ENCODE measurements around the gene KDM4D. TPM values are rescaled to one million over a fixed set of nuclear protein-coding genes. Genes with fewer than 3 reads are reported as not detected.

The KDM4D gene
- total RNA-seq, 1 experiment from 2014 or later = 2.7 TPM

- Histone ChIP-seq H3K4me3 (ENCODE audit: low read length) (no peak overlapping the region), H3K9me2 (replicated peaks; ENCODE audit: low read length) (no peaks in the 10 kb centered on the region), H3F3A (ENCODE audit: low read length, unreplicated experiment) (no peaks in the 10 kb centered on the region), H3K36me3 (ENCODE audit: low read depth, low read length) (peaks cover 83% of the 10 kb centered on the region), H3K9me3 (ENCODE audit: low read length) (no peaks in the 10 kb centered on the region), H3K9ac (ENCODE audit: low read length) (no peak overlapping the region), H3K79me2 (ENCODE audit: low read length) (no peaks in the 10 kb centered on the region), H4K20me1 (ENCODE audit: low read length) (peaks cover 5% of the 10 kb centered on the region; the same call in 1 of the 2 replicates), H3K27me3 (ENCODE audit: low read length) (no peaks in the 10 kb centered on the region), H2AFZ (ENCODE audit: low read length) (no peak overlapping the region), H3K4me1 (ENCODE audit: insufficient read depth, low read length) (no peaks in the 10 kb centered on the region), H3K27ac (ENCODE audit: low read length) (no peak overlapping the region), H3K4me2 (ENCODE audit: low read length) (no peak overlapping the region)
- ChIA-PET CTCF (no interaction called here), POLR2A (ENCODE audit: unreplicated experiment) (no interaction called here)
- no TSS peak for BruUV-seq (replicated peaks)
- TF ChIP-seq EZH2 (IDR thresholded peaks at IDR 0.05; ENCODE audit: low read length, unreplicated experiment) = no peak
- no peak for TF ChIP-seq EZH2phosphoT487 (IDR thresholded peaks at IDR 0.05; ENCODE audit: borderline replicate concordance, low read length)
- TF ChIP-seq, protein P1, sequence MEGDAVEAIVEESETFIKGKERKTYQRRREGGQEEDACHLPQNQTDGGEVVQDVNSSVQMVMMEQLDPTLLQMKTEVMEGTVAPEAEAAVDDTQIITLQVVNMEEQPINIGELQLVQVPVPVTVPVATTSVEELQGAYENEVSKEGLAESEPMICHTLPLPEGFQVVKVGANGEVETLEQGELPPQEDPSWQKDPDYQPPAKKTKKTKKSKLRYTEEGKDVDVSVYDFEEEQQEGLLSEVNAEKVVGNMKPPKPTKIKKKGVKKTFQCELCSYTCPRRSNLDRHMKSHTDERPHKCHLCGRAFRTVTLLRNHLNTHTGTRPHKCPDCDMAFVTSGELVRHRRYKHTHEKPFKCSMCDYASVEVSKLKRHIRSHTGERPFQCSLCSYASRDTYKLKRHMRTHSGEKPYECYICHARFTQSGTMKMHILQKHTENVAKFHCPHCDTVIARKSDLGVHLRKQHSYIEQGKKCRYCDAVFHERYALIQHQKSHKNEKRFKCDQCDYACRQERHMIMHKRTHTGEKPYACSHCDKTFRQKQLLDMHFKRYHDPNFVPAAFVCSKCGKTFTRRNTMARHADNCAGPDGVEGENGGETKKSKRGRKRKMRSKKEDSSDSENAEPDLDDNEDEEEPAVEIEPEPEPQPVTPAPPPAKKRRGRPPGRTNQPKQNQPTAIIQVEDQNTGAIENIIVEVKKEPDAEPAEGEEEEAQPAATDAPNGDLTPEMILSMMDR (conservative IDR thresholded peaks at IDR 0.05; ENCODE audit: low read depth, low read length) = no peak
- ATAC-seq (no peak; the same call in 1 of the 2 replicates), DNase-seq (no peak)
- intact Hi-C loops (cut with micrococcal nuclease) = no loop called here
These were observed 8.6 kb upstream of the KDM4D start for GRCh38 chr11:94964934-94965333.

- TF ChIP-seq EZH2phosphoT487 (IDR thresholded peaks at IDR 0.05; ENCODE audit: borderline replicate concordance, low read length) (no peak), EZH2 (IDR thresholded peaks at IDR 0.05; ENCODE audit: low read length, unreplicated experiment) (no peak)
- TF ChIP-seq, protein P1 (conservative IDR thresholded peaks at IDR 0.05; ENCODE audit: low read depth, low read length) = peak; percentile 88
- DNase-seq (peak; percentile 50), ATAC-seq (0 out of 2 replicates have a peak, but pooled peaks have one; percentile 19)
- Histone ChIP-seq H4K20me1 (ENCODE audit: low read length) (peaks cover 10% of the 10 kb centered on the region), H3K27me3 (ENCODE audit: low read length) (no peaks in the 10 kb centered on the region), H3K4me3 (ENCODE audit: low read length) (no peak overlapping the region), H3K27ac (ENCODE audit: low read length) (no peak overlapping the region), H3K79me2 (ENCODE audit: low read length) (peaks cover 23% of the 10 kb centered on the region), H3K36me3 (ENCODE audit: low read depth, low read length) (peaks cover 78% of the 10 kb centered on the region), H3K4me1 (ENCODE audit: insufficient read depth, low read length) (peaks cover 10% of the 10 kb centered on the region), H3K9ac (ENCODE audit: low read length) (no peak overlapping the region), H3K9me2 (replicated peaks; ENCODE audit: low read length) (no peaks in the 10 kb centered on the region), H3K4me2 (ENCODE audit: low read length) (no peak overlapping the region), H3F3A (ENCODE audit: low read length, unreplicated experiment) (no peaks in the 10 kb centered on the region), H3K9me3 (ENCODE audit: low read length) (no peaks in the 10 kb centered on the region), H2AFZ (ENCODE audit: low read length) (no peak overlapping the region)
- intact Hi-C loops (cut with micrococcal nuclease) = loop anchor here (1.0 kb wide), 2 partner anchors 180 to 345 kb away; no protein-coding TSS in a partner anchor
- POLR2A ChIA-PET (ENCODE audit: unreplicated experiment) = interaction anchor here (0.6 kb wide), 1 partner anchor 180 kb away, joined by 3 read pairs; no protein-coding TSS in a partner anchor
- no TSS peak for BruUV-seq (replicated peaks)
- CTCF ChIA-PET = interaction anchor here (0.6 to 2.2 kb wide), 8 partner anchors 83 to 1457 kb away, joined by 3 to 16 read pairs (median 3); partner anchors contain the start of gene SRSF8
These were observed 5.1 kb upstream of the KDM4D start for GRCh38 chr11:94968334-94968958.

- Histone ChIP-seq H3K36me3 (ENCODE audit: low read depth, low read length) (peaks cover 42% of the 10 kb centered on the region), H3K4me1 (ENCODE audit: insufficient read depth, low read length) (peaks cover 21% of the 10 kb centered on the region), H3K79me2 (ENCODE audit: low read length) (peaks cover 35% of the 10 kb centered on the region), H3K9me2 (replicated peaks; ENCODE audit: low read length) (no peaks in the 10 kb centered on the region), H3K9ac (ENCODE audit: low read length) (peak overlapping the region; percentile 91), H3K27me3 (ENCODE audit: low read length) (no peaks in the 10 kb centered on the region), H3K4me2 (ENCODE audit: low read length) (peak overlapping the region; percentile 85), H3K9me3 (ENCODE audit: low read length) (no peaks in the 10 kb centered on the region), H3K27ac (ENCODE audit: low read length) (no peak overlapping the region), H4K20me1 (ENCODE audit: low read length) (peaks cover 9% of the 10 kb centered on the region), H3F3A (ENCODE audit: low read length, unreplicated experiment) (no peaks in the 10 kb centered on the region), H2AFZ (ENCODE audit: low read length) (peak overlapping the region; percentile 96; the same call in 1 of the 2 replicates), H3K4me3 (ENCODE audit: low read length) (peak overlapping the region; percentile 83)
- DNase-seq (no peak), ATAC-seq (no peak)
- CTCF ChIA-PET = interaction anchor here (1.0 to 1.3 kb wide), 2 partner anchors 94 to 96 kb away, joined by 3 read pairs; no protein-coding TSS in a partner anchor
- BruUV-seq (replicated peaks) = no TSS peak
- TF ChIP-seq EZH2 (IDR thresholded peaks at IDR 0.05; ENCODE audit: low read length, unreplicated experiment) (no peak), EZH2phosphoT487 (IDR thresholded peaks at IDR 0.05; ENCODE audit: borderline replicate concordance, low read length) (no peak)
- TF ChIP-seq, protein P1 (conservative IDR thresholded peaks at IDR 0.05; ENCODE audit: low read depth, low read length) = no peak
- intact Hi-C loops (cut with micrococcal nuclease) = loop anchor here (1.0 to 10.0 kb wide), 5 partner anchors 94 to 1455 kb away; partner anchors contain the start of gene SRSF8
- POLR2A ChIA-PET (ENCODE audit: unreplicated experiment) = interaction anchor here (0.6 to 0.9 kb wide), 2 partner anchors 15 to 135 kb away, joined by 3 to 5 read pairs; no protein-coding TSS in a partner anchor
These were observed 810 bp upstream of the KDM4D start for GRCh38 chr11:94972700-94973098.

Measured in PC-3 (cell line).